Keratinocyte (primary cell): Measurements from ENCODE around the gene BNC2.

Experiments used
- EZH2 ChIP-seq: IDR thresholded peaks from one replicate; pipeline ENCODE4 v1.6.1; 2012; ENCODE audit warnings: inconsistent platforms, mild to moderate bottlenecking, low read length, moderate library complexity
- TF ChIP-seq, protein P1 (sequence below), 3 experiments: IDR thresholded peaks in 1 of 3; conservative IDR thresholded peaks in 1 of 3; optimal IDR thresholded peaks in 1 of 3; 2 replicates in 2 of 3; 3 replicates in 1 of 3; pipeline versions ENCODE3 to v1.5.1; 2011; ENCODE audit warnings: low read length in 3 of 3, mild to moderate bottlenecking in 3 of 3, moderate library complexity in 2 of 3, control low read depth in 1 of 3, inconsistent platforms in 1 of 3; ENCODE audit not compliant: insufficient read depth in 2 of 3; ENCODE audit errors: extremely low read depth in 1 of 3

DNA sequence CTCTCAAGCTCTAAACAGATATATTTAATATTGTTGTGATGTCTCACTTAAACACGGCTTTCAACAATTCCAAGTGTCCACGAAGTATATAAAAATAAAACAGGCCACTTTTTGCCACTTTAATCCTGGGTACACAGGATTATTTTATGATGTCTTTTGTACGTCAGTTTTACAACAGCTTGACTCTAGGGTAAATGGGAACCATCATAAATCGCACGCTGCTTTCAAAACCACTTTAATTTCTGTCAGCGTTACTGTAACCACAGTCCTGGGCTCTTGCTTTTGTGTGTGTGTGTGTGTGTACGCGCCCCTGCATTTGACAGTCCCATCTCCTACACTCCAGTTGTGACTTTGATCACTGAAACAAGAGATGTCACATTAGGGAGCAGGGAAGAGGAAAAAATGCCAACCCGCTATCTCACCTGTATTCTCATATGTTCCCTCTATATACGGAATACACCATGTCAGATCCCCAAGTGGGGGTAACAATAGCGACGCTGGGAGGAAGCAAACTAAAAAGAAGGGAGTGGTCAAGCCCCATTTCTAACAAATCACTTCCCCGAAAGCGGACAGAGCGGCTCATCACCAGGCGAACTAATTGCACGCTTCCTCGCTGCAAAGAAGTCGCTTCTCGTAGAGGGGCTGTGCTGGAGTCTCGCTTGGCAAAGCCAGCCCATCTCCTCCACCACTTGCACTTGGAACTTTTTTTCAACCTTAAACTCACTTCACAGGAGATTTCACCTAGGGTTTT, 1.2 kb downstream of the BNC2 start:
- TF ChIP-seq, protein P1, sequence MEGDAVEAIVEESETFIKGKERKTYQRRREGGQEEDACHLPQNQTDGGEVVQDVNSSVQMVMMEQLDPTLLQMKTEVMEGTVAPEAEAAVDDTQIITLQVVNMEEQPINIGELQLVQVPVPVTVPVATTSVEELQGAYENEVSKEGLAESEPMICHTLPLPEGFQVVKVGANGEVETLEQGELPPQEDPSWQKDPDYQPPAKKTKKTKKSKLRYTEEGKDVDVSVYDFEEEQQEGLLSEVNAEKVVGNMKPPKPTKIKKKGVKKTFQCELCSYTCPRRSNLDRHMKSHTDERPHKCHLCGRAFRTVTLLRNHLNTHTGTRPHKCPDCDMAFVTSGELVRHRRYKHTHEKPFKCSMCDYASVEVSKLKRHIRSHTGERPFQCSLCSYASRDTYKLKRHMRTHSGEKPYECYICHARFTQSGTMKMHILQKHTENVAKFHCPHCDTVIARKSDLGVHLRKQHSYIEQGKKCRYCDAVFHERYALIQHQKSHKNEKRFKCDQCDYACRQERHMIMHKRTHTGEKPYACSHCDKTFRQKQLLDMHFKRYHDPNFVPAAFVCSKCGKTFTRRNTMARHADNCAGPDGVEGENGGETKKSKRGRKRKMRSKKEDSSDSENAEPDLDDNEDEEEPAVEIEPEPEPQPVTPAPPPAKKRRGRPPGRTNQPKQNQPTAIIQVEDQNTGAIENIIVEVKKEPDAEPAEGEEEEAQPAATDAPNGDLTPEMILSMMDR (optimal IDR thresholded peaks at IDR 0.05 in 1 of 3, IDR thresholded peaks at IDR 0.05 in 1 of 3, conservative IDR thresholded peaks at IDR 0.05 in 1 of 3; ENCODE audit: extremely low read depth in 1 of 3, insufficient read depth in 2 of 3, low read length in 3 of 3), result no peak
- TF ChIP-seq EZH2, result no peak
